Stimulated activated CD4-positive, alpha-beta T cell treated with anti-CD3 and anti-CD28 coated beads, Interleukin-12 subunit alpha, Interleukin-12 subunit beta, amount 100 ng/mL, for 4 hours (primary cell): Measurements from ENCODE around the gene CNTNAP5.
"Not testable (repeated sequence)": the region's sequence is repeated elsewhere in the genome, so short reads cannot be mapped to it uniquely, and the experiment has no call there.

Experiments
- DNase-seq: peaks from one replicate; pipeline ENCODE4 v3.0.0-alpha.2; 2020

The CNTNAP5 gene

GRCh38 chr2:124333784-124334183 lies 308.7 kb downstream of the CNTNAP5 start:
- no peak for DNase-seq

- DNase-seq: no peak
Observed at GRCh38 chr2:124335058-124335457, 310.0 kb downstream of the CNTNAP5 start.

DNA sequence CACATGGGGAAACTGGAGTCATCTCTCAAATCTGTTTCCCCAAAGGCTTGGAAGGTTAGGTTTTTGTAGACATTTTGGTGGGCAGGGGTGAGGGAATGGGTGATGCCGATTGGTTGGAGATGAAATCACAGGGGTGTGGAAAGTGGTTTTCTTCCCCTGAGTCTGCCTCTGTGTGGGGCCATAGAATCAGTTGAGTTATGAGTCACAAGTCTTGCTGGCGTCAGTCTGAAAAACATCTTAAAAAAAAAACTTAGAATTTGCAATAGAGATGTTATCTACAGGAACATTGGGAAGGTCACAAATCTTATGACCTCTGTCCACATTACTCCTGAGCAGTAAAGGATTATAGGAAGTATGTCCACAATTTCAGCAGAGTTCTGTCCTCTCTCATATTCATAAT lies 314.6 kb downstream of the CNTNAP5 start:
- no peak for DNase-seq

DNA sequence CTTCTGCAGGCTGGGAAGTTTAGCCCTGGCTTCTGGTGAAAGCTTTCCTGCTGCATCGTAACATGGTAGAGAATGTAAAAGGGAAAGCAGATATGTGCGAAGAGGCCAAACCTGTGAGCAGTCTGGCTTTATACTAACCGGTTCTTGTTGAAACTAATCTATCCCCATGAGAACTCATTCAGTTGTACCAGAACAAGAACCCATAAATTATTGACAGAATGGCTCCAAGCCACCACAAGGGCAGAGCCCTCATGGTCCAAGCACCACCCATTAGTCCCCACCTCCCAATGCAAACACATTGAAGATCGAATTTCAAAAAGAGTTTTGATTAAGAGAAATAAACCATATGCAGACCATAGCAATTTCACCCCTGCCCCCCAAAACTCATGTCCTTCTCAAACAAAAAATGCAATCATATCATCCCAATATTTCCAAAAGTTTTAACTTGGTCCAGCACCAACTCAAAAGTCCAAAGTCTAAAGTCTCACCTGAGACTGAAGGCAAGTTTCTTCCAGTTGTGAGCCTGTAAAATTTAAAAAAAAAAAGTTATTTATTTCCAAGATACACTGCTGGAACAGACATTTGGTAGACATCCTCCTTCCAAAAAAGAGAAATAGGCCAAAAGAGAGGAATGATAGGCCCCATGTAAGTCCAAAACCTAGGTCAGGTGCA lies 318.9 kb downstream of the CNTNAP5 start:
- DNase-seq: no peak

GRCh38 chr2:124347209-124347608 lies 322.1 kb downstream of the CNTNAP5 start:
- no peak for DNase-seq

DNA sequence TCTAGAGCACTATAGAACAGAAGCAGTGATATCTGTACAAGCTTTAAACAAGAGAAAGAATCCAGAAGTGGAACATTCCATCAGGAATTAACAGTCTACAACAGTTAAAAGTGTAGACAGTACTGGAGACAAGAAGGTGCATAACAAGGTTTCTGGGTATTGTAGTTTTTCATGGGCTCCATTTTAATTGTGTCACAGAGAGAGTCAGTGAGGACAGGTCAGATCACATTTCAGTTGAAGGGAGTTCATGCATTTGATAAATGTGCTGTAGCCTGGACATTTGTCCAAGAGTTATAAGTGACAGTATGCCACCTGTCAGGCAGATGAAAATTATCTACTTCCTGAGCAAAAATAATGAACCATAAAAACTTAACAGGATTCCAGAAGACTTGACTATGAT lies 328.6 kb downstream of the CNTNAP5 start:
- no peak for DNase-seq

DNA sequence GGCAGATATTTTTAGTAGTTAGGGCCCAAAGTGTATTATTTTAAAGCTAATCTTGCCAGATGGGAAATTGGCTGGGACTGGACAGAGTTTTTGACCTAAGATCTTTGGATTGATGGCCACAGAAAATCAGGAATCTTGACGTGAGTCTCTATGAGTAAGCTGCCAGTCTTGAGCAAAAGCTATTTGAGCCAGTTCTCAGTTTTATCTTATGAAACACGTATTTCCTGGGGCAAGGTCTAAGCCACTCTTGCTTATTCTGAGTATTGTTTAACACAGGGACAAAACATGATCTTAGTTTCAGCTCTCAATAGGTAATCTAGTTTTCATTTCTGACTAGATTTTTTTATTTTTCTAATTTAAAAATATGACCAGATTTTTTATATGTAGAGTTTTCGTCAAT lies 329.4 kb downstream of the CNTNAP5 start:
- DNase-seq: no peak

DNA sequence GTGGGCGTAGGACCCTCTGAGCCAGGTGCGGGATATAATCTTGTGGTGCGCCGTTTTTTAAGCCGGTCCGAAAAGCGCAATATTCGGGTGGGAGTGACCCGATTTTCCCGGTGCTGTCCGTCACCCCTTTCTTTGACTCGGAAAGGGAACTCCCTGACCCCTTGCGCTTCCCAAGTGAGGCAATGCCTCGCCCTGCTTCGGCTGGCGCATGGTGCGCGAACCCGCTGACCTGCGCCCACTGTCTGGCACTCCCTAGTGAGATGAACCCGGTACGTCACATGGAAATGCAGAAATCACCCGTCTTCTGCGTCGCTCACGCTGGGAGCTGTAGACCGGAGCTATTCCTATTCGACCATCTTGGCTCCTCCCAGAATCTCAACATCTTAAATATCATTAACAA lies 336.9 kb downstream of the CNTNAP5 start:
- not testable (repeated sequence) for DNase-seq

GRCh38 chr2:124369181-124369580 lies 344.1 kb downstream of the CNTNAP5 start:
- no peak for DNase-seq

GRCh38 chr2:124380221-124380749 lies 355.2 kb downstream of the CNTNAP5 start:
- no peak for DNase-seq

DNA sequence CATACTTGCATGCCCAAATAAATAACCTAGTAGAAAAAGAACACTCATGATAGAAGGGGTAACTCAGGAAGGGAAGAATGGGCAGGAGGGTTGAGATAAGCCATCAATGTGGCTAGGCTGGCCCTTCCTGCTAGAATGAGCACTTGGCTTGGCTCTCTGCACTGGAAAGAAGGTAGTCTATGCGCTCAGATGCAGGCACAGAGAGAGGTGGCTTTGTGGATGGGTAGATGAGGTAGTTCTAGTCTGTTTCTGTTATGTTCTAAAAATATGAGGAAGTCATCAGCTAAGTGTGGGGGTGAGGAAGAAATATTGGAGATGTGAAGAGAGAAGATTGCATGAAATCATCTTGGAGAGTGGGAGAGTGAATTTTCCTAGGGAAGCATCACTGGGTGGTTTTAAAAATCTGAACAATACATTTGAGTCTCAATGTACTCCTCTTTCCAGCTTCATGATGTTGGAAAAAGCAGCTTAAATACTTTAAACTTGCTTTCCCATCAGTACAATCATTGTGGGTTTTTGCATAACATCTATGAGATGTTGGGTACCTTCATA lies 357.1 kb downstream of the CNTNAP5 start:
- DNase-seq: no peak

DNA sequence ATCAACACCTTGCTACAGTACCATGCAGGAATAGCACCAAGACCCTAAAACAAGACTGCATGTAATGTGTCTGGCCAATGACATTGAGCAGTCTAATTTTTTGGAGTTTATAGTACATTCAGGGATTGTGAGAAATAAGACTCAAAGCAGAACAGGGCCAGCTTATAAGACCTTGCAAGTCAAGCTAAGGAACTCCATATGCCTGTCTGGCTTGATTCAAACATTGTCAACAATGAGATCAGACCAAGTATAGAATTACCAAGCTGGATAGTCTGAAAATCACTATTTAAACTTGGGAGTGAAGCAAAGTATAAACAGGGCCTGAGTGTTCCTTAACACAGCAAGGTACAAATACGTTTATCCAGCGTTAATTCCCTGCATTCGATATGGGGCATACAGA lies 370.9 kb downstream of the CNTNAP5 start:
- no peak for DNase-seq

DNA sequence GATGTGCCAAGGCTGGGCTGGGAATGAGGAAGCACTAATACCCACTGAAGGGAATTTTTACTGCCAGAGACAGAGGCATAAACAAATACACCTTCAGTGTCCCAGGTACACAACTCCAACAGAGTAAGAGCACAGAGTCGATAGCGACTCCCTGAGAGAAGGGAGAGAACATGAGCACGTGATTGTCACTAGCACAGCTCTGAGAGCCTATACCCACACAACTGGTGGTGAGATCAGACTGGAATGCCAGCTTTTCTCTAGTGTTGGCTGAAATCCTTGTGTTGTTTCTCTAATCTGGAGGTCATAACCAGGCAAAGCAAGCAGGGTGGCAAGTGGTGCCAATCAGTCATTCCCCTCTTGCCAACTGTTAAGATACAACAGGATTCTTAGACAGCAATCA lies 377.2 kb downstream of the CNTNAP5 start:
- DNase-seq: no peak

DNA sequence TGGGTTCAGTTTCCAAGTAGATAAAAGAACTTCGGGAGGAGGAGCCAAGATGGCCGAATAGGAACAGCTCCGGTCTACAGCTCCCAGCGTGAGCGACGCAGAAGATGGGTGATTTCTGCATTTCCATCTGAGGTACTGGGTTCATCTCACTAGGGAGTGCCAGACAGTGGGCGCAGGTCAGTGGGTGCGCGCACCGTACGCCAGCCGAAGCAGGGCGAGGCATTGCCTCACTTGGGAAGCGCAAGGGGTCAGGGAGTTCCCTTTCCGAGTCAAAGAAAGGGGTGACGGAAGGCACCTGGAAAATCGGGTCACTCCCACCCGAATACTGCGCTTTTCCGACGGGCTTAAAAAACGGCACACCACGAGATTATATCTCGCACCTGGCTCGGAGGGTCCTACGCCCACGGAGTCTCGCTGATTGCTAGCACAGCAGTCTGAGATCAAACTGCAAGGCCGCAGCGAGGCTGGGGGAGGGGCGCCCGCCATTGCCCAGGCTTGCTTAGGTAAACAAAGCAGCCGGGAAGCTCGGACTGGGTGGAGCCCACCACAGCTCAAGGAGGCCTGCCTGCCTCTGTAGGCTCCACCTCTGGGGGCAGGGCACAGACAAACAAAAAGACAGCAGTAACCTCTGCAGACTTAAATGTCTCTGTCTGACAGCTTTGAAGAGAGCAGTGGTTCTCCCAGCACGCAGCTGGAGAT lies 382.9 kb downstream of the CNTNAP5 start:
- DNase-seq: not testable (repeated sequence)

DNA sequence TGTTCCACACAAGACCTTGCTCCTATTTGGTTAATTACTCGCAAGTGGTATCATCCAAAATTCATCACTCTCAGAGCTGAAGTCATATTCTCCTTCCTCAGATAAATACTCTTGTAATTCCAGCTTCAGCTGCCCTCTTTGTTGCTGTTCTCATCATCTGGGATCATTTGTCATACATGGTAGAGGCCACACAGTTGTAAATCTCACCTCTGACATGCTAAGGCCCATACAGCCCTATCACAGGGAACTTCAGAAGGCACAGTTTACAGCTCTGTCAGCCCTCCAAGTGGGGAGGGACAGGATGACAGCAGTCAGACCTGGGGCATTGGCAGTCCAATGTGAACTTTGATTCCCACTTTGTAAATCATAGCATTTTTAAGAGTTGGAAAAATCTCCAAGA lies 399.0 kb downstream of the CNTNAP5 start:
- no peak for DNase-seq

GRCh38 chr2:124426122-124426521 lies 401.0 kb downstream of the CNTNAP5 start:
- no peak for DNase-seq

DNA sequence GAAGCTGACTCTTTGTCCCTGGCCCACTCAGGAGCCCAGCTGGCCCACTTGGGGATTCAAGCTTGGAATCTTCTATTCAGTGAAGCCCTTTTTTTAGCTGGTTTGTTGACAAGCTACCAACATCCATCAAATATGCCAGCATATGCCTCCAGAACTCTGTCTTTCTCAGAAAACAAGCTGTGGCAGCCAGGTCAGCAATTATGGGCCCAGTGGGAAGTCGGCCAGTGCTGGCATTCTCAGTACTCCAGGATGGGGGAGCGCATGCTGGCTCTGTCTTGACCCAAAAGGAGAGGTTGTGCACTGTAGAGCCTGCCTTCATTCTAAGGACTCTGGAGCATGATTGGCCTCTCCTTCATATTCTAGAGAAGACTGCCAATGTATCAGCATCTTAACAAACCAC lies 401.5 kb downstream of the CNTNAP5 start:
- no peak for DNase-seq

- no peak for DNase-seq
Observed at GRCh38 chr2:124437811-124438210, 412.7 kb downstream of the CNTNAP5 start.

DNA sequence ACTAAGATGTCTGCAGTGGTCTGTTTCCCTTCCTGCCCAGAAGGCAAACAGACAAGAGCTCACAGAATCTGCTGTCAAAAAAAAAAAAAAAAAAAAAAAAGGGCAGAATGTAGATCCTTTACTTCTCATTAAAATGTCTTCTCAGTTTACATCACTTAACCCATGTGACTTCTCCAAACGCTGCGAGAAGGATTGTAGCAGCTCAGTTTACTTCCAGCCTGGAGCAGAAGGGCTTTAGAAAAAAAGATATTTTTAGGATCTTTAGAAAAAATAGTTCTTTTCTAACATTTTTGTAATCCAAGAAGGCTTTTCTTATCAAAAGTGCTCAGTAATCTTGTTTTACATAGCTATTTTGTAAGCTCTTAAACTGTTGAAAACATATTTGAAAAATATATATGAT lies 425.4 kb downstream of the CNTNAP5 start:
- DNase-seq: no peak

- no peak for DNase-seq
Observed at GRCh38 chr2:124476291-124476690, 451.2 kb downstream of the CNTNAP5 start.

DNA sequence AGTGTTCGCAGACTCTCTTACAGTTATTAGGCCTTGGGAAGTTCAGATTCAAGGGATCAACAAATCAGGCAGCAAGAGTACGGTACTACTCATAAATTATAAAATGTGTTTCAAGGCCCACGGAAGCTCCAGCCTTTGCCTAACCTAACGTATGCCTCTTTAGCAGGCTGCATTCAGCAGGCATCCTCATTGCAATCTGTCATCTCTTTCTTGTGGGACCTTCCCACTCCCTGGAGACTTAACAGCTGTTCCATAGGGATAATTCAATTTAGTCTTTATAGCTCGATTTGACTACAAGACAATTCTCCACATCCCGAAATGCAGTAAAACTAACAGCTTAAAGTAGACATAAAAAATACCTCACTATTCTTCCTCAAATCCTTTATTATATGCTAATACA lies 453.7 kb downstream of the CNTNAP5 start:
- DNase-seq: no peak

GRCh38 chr2:124480958-124481357 lies 455.9 kb downstream of the CNTNAP5 start:
- no peak for DNase-seq

DNA sequence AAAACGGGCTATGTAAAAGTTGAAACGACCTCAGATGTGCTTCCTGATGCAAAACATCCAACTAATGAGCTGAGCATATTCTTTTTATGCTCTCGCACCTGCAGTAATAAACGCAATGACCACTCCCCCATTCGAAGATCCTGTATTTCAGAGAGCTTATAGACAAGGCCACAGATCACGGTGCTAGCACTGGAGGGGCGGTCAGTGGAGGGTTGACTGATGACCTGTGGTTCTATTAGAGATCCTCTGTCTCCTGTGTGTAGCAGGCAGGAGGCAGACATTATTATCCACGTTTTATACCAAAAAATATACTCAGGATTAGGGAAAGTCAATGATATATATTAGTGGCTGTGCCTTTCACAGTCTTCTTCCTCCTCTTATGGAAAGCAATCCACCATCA lies 457.0 kb downstream of the CNTNAP5 start:
- DNase-seq: no peak

DNA sequence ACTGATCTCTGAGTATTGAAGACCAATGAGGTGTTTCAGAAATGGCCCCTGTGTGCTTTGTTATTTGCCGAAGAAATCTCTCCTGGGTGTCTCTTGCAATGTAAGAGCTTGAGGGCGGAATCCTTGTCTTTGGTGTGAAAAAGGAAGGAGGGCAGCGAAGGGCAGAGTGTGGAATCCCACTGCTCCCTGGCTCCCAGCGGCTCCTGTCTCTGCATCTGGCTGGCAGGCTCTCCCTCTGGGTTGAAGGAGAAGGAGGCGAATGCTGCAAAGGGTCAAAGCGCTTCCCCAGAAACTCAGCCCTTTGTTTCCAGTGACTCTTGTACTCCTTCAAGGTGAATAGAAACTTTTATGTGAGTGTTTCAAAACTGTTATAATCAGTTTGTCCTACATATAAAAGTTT lies 457.5 kb downstream of the CNTNAP5 start:
- no peak for DNase-seq
